Measurements from ENCODE around the gene TIMP4. TPM values are rescaled to one million over a fixed set of nuclear protein-coding genes. Genes with fewer than 3 reads are reported as not detected.

The TIMP4 gene
- total and polyA plus RNA-seq, 4 donors: 6.2 to 20.9 (median 11.5) TPM

DNA sequence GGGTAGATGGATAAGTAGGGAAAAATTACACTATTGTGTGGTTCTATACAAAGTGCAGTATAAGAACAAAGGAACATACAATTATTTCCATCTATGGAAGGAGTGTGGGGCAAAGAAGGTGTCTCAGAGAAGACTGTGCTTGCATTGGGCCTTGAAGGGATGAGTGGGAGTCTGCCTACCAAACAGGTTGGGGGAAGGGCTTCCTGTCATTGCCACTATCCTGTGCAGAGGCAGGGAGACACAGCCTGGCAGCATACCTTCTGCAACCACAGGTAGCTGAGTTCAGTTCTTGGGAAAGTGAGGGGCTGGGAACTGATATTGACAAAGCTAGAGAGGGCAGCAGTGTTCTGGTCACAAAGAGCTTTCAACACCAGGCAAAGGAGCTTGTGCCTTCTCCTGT lies 3.4 kb downstream of the TIMP4 start:
- H3K27ac ChIP-seq (ENCODE audit: low read depth, low read length): no peak overlapping the region
- no peak for DNase-seq (ENCODE audit: low read depth in 4 of 6, low spot score in 6 of 6)

DNA sequence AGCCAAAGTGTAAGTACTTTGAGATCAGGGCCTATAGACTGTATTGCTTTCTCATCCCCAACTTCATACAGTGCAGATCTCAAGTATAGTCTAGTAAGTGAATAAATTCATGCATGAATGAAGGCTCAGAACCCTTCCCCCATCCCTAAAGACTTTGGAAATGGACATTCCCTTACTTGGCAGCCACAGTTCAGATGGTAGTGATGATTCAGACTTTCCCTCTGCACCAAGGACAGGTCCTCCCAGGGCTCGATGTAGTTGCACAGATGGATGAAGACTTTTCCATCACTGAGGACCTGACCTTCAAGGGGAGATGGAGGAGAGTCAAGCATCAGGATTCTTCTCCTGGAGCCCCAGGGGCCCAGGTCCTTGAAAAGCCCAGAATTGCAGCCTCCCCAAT lies 4.6 kb downstream of the TIMP4 start:
- H3K9me3 ChIP-seq (ENCODE audit: control insufficient read depth, insufficient read depth, low read length): no peaks in the 10 kb centered on the region
- H3K36me3 ChIP-seq (ENCODE audit: control insufficient read depth, insufficient read depth, low read length): peaks cover 20% of the 10 kb centered on the region
- peaks cover 20% of the 10 kb centered on the region for H3K4me1 ChIP-seq (ENCODE audit: control insufficient read depth, insufficient read depth, low read length)
- no peak overlapping the region for H3K4me3 ChIP-seq (ENCODE audit: low read depth, low read length)
- 100% methylated on average over 1 of the region's 1 CpG for WGBS (ENCODE audit: insufficient coverage)
- no peaks in the 10 kb centered on the region for H3K27me3 ChIP-seq (ENCODE audit: control insufficient read depth, insufficient read depth, low read length)
- DNase-seq (ENCODE audit: low read depth in 4 of 6, low spot score in 6 of 6): no peak
- no peak overlapping the region for H3K27ac ChIP-seq (ENCODE audit: low read depth, low read length)

More for the DNA sequence above, 3.4 kb downstream of the TIMP4 start:
- peaks cover 27% of the 10 kb centered on the region for H3K4me1 ChIP-seq (ENCODE audit: control insufficient read depth, insufficient read depth, low read length)
- H3K9me3 ChIP-seq (ENCODE audit: control insufficient read depth, insufficient read depth, low read length): no peaks in the 10 kb centered on the region
- H3K27me3 ChIP-seq (ENCODE audit: control insufficient read depth, insufficient read depth, low read length): no peaks in the 10 kb centered on the region
- H3K4me3 ChIP-seq (ENCODE audit: low read depth, low read length): no peak overlapping the region
- peaks cover 18% of the 10 kb centered on the region for H3K36me3 ChIP-seq (ENCODE audit: control insufficient read depth, insufficient read depth, low read length)

DNA sequence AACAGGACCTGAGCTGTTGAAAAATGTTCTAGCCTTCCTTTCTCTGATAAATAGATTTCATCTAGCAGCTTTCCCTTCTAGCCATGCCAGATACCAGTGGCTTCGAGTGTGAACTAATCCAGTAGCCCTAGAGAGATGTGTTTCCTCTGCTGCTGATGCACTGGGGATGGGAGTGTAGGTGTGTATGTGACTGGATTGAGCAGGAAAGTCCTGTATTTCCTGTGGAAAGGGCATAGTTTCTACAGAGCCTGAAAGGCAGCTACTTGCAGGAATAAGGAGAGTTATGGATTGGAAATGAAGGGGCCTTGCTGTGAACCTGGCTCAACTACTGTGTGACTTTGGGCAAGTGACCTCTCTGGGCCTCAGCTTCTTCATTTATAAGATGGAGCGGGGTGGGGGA lies 8.6 kb downstream of the TIMP4 start:
- 86% methylated on average over 1 of the region's 2 CpGs for WGBS (ENCODE audit: insufficient coverage)
- Histone ChIP-seq H3K4me3 (ENCODE audit: low read depth, low read length) (no peak overlapping the region), H3K36me3 (ENCODE audit: control insufficient read depth, insufficient read depth, low read length) (peaks cover 26% of the 10 kb centered on the region), H3K4me1 (ENCODE audit: control insufficient read depth, insufficient read depth, low read length) (peaks cover 13% of the 10 kb centered on the region), H3K9me3 (ENCODE audit: control insufficient read depth, insufficient read depth, low read length) (no peaks in the 10 kb centered on the region), H3K27me3 (ENCODE audit: control insufficient read depth, insufficient read depth, low read length) (no peaks in the 10 kb centered on the region), H3K27ac (ENCODE audit: low read depth, low read length) (no peak overlapping the region)
- DNase-seq (ENCODE audit: low read depth in 4 of 6, low spot score in 6 of 6): no peak

DNA sequence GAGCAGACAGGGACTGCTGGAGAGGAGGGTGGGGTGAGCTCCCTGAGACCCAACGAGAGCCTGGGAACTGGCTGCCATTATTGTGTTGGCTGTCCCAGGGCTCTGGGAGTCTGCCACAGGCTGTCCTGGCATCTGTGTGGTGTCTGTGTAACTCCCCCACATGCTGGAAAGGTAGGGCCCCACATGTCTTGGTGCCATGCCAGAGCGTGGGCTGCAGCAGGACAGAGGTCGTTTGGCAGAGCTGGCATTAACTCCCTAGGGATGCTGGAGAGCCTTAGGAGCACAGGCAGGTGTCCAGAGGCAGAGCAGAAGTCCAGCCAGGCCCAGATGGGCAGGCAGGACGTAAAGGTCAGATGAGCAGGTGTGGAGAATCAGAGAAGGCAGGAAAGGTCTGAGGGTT lies 9.7 kb downstream of the TIMP4 start:
- peaks cover 25% of the 10 kb centered on the region for H3K36me3 ChIP-seq (ENCODE audit: control insufficient read depth, insufficient read depth, low read length)
- H3K4me1 ChIP-seq (ENCODE audit: control insufficient read depth, insufficient read depth, low read length): peaks cover 16% of the 10 kb centered on the region
- no peaks in the 10 kb centered on the region for H3K27me3 ChIP-seq (ENCODE audit: control insufficient read depth, insufficient read depth, low read length)
- H3K9me3 ChIP-seq (ENCODE audit: control insufficient read depth, insufficient read depth, low read length): no peaks in the 10 kb centered on the region
- 51% methylated on average over 4 of the region's 4 CpGs for WGBS (ENCODE audit: insufficient coverage)
- no peak overlapping the region for H3K27ac ChIP-seq (ENCODE audit: low read depth, low read length)
- peak in 2 of 6 donors; percentile 8 to 14 for DNase-seq (ENCODE audit: low read depth in 4 of 6, low spot score in 6 of 6)
- H3K4me3 ChIP-seq (ENCODE audit: low read depth, low read length): no peak overlapping the region

DNA sequence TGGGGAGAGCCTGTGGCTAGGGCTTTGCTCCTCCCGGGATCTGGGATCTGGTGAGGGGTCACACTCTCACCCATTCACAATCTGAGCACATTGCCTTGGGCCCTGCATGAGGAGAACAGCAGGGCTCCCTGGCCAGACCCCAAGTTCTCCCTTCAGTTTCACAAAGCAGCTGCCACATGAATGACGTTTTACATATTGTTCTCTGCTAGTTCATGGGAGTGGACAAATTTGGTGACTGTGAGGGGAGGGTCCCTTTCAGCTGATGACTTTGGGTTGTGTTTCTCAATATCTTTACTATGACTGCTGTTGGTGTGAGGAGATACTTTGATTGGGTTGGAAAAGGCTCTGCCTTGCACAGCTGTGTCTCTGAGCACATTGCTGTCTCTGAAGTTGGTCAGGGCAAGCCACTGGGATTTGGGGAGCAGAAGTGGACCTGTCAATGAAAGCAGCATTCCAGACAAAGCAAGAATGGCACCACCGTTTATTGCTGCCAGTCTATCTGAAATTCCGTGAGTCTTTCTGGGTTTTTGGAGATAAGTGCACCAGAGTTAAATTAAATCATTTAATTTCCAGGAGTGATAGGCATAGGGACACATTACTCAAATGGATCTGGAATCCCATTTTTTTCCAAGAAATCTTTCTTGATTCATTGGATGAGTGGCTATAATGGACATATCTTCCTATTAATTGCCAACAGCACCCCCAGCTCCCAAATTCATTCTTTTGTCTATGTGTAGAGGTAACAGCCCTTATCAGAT lies 10.3 kb downstream of the TIMP4 start:
- WGBS (ENCODE audit: insufficient coverage): 25% methylated on average over 2 of the region's 4 CpGs
- no peaks in the 10 kb centered on the region for H3K27me3 ChIP-seq (ENCODE audit: control insufficient read depth, insufficient read depth, low read length)
- H3K27ac ChIP-seq (ENCODE audit: low read depth, low read length): no peak overlapping the region
- H3K9me3 ChIP-seq (ENCODE audit: control insufficient read depth, insufficient read depth, low read length): no peaks in the 10 kb centered on the region
- H3K4me1 ChIP-seq (ENCODE audit: control insufficient read depth, insufficient read depth, low read length): peaks cover 20% of the 10 kb centered on the region
- H3K4me3 ChIP-seq (ENCODE audit: low read depth, low read length): no peak overlapping the region
- peaks cover 21% of the 10 kb centered on the region for H3K36me3 ChIP-seq (ENCODE audit: control insufficient read depth, insufficient read depth, low read length)
- DNase-seq (ENCODE audit: low read depth in 4 of 6, low spot score in 6 of 6): peak in 2 of 6 donors; percentile 19 to 42

DNA sequence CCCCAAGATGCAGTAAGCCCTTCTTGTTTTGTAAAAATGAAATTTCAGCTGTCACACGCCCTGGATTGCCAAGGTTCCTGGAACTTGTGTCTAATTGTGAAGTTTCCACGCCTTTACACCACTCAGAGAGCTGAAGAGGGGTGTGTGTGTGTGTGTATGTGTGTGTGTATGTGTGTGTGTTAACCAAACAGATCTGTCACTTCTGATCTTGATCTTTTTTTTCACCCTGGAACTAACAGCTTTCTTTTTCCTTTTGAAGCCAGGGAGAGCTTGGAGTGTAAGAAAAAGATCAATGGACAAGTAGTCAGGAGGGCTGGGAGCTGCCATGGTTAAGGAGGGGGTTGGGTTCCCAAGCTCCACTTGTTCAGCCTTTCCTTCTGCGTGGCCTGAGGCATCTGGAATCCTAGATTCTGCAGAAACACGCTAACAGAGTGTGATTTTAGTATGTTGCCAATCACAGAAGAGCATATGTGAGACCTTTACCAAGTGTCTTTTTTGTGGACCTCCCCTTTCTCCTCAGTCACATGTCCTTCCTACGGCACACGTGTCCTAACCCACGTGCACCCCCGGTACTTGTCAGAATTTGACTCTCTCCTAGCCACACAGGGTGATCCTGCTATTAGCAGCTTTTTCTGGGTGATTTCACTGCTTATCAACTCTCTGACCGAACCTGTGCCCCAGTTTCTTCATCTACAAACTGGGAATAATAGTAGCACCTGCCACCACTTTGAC lies 11.5 kb downstream of the TIMP4 start:
- Histone ChIP-seq H3K36me3 (ENCODE audit: control insufficient read depth, insufficient read depth, low read length) (peaks cover 18% of the 10 kb centered on the region), H3K9me3 (ENCODE audit: control insufficient read depth, insufficient read depth, low read length) (no peaks in the 10 kb centered on the region), H3K27me3 (ENCODE audit: control insufficient read depth, insufficient read depth, low read length) (no peaks in the 10 kb centered on the region), H3K4me1 (ENCODE audit: control insufficient read depth, insufficient read depth, low read length) (peaks cover 20% of the 10 kb centered on the region), H3K4me3 (ENCODE audit: low read depth, low read length) (no peak overlapping the region), H3K27ac (ENCODE audit: low read depth, low read length) (no peak overlapping the region)
- 94% methylated on average over 7 of the region's 9 CpGs for WGBS (ENCODE audit: insufficient coverage)
- DNase-seq (ENCODE audit: low read depth in 4 of 6, low spot score in 6 of 6): peak in 1 of 6 donors; percentile 18

DNA sequence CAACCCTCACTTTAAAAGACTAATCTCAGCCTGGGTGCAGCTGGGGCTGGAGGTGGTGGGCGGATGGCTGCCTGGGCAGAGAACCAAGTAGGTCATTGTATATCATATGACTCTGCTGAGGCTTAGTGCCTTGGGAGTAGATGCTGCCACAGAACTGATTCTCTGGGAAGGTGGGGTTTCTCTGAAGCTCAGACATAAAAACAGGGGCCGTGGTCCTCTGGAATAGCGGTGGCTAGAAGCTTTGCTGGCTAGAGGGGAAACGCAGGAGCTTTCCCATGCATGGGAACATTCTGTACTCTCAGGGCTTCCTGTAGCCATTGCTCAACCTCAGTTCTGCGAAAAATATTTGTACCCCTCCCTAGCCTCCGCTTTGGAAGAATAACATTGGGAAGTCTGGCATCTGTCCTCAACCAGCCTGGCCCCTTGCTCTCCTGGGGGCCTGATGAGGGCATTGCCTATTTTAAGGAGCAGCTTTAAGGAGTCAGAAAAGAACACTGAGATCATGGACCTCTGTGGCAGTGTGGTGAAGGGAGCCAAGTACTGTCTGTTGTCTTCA lies 14.7 kb downstream of the TIMP4 start:
- DNase-seq (ENCODE audit: low read depth in 4 of 6, low spot score in 6 of 6): no peak

DNA sequence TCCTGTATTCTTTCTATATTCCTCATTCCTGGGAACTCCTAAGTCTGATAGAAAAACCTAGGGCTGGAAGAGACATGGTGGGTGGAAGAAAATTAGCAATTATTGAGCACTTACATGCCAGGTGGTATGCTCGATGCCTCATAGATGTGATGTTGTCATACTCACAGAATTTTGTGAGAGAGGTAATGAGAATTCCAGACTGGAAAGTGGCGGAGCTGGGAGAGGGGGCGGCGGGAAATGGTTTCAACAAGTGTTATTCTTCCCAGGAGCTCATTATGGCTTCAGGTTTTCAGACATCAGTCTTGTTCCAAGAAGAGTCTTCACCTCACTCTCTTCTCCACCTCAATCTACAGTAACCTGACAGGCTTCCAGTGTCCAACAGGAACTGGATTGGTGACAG lies 16.2 kb downstream of the TIMP4 start:
- H3K27me3 ChIP-seq (ENCODE audit: control insufficient read depth, insufficient read depth, low read length): no peaks in the 10 kb centered on the region
- peaks cover 10% of the 10 kb centered on the region for H3K4me1 ChIP-seq (ENCODE audit: control insufficient read depth, insufficient read depth, low read length)
- H3K9me3 ChIP-seq (ENCODE audit: control insufficient read depth, insufficient read depth, low read length): no peaks in the 10 kb centered on the region
- 95% methylated on average over 2 of the region's 4 CpGs for WGBS (ENCODE audit: insufficient coverage)
- no peak overlapping the region for H3K27ac ChIP-seq (ENCODE audit: low read depth, low read length)
- H3K36me3 ChIP-seq (ENCODE audit: control insufficient read depth, insufficient read depth, low read length): peaks cover 12% of the 10 kb centered on the region
- no peak for DNase-seq (ENCODE audit: low read depth in 4 of 6, low spot score in 6 of 6)
- no peak overlapping the region for H3K4me3 ChIP-seq (ENCODE audit: low read depth, low read length)

More for the DNA sequence above, 14.7 kb downstream of the TIMP4 start:
- Histone ChIP-seq H3K27me3 (ENCODE audit: control insufficient read depth, insufficient read depth, low read length) (no peaks in the 10 kb centered on the region), H3K36me3 (ENCODE audit: control insufficient read depth, insufficient read depth, low read length) (peaks cover 14% of the 10 kb centered on the region), H3K4me3 (ENCODE audit: low read depth, low read length) (no peak overlapping the region), H3K27ac (ENCODE audit: low read depth, low read length) (no peak overlapping the region), H3K9me3 (ENCODE audit: control insufficient read depth, insufficient read depth, low read length) (no peaks in the 10 kb centered on the region), H3K4me1 (ENCODE audit: control insufficient read depth, insufficient read depth, low read length) (peaks cover 17% of the 10 kb centered on the region)
- 71% methylated on average over 5 of the region's 6 CpGs for WGBS (ENCODE audit: insufficient coverage)

DNA sequence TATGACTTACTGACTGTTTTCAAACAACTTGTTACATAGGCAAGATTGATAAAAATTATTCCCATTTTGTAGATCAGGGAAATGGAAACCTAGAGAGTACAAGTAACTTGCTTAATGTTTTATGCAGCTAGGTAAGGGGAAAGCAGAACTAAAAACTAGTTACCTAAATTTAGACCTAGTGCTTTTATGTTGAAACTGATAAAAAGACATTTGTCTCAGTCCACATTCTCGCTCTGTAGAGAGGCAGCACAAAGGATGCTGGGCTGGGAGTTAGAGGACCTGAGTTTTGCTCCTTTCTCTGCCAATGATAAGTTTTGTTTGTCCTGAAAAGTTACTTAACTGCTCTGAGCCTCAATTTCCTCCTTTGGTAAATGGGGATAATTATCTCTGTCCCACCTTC lies 17.4 kb downstream of the TIMP4 start:
- no peaks in the 10 kb centered on the region for H3K9me3 ChIP-seq (ENCODE audit: control insufficient read depth, insufficient read depth, low read length)
- no peak for DNase-seq (ENCODE audit: low read depth in 4 of 6, low spot score in 6 of 6)
- no peak overlapping the region for H3K27ac ChIP-seq (ENCODE audit: low read depth, low read length)
- WGBS (ENCODE audit: insufficient coverage): 86% methylated on average over 1 of the region's 1 CpG
- H3K36me3 ChIP-seq (ENCODE audit: control insufficient read depth, insufficient read depth, low read length): peaks cover 8% of the 10 kb centered on the region
- H3K4me3 ChIP-seq (ENCODE audit: low read depth, low read length): no peak overlapping the region
- H3K27me3 ChIP-seq (ENCODE audit: control insufficient read depth, insufficient read depth, low read length): no peaks in the 10 kb centered on the region
- H3K4me1 ChIP-seq (ENCODE audit: control insufficient read depth, insufficient read depth, low read length): peaks cover 10% of the 10 kb centered on the region

All from spinal cord (tissue), 10 donors.